Measurements from ENCODE around the gene RNF39. TPM values are rescaled to one million over a fixed set of nuclear protein-coding genes. Genes with fewer than 3 reads are reported as not detected.

The RNF39 gene
- total and polyA plus RNA-seq, 2 of the 4 experiments (the other 2 are of a cell fraction), result not detected

DNA sequence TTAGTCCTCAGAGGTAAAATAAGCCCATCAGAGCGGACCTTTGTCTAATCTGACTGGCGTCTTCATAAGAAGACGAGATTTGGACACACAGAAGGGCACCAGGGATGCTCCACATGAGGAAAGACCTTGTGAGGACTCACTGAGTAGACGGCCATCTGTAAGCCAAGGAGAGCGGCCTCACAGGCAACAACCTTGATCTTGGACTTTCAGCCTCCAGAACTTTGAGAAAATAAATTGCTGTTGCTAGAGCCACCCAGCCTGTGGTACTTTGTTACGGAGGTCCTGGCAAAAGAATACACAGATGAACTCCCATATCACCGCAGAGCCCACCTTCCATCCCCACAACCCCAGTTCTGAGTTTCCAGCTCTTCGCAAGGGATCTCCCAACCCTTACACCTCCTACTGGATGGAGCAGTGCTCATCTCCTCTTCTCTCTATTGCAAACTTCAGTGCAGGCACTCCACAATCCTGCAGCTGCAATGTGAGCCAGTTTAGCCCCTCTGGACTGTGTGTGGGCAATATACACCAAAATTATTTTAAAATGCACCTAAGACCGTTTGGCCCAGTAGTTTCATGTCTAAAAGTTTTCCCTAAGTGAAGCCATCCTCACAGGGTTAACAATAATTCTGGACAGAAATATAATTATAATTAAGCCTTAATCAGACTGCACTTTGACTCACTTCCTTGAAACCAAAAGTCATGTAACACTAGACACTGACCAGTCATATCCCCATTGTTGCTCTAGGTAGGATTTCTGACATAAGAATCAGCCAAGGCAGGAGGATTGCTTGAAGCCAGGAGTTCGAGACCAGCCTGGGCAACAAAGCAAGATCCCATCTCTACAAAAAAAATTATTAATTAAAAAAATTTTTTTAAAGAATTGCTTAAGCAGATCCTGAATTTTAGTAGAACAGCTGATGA is 46.1 kb upstream of the RNF39 start:
- Histone ChIP-seq H2AFZ (replicated peaks; ENCODE audit: low read length, poor library complexity) (no peak overlapping the region), H3K27me3 (ENCODE audit: control insufficient read depth, insufficient read depth, low read length) (peaks cover 20% of the 10 kb centered on the region), H2AK5ac (ENCODE audit: low read depth, low read length) (no peak overlapping the region), H4K20me1 (ENCODE audit: insufficient read depth, low read length) (no peaks in the 10 kb centered on the region), H3K36me3 (ENCODE audit: control insufficient read depth, insufficient read depth, low read length) (no peaks in the 10 kb centered on the region), H4K8ac (ENCODE audit: low read depth in 2 of 2, low read length in 2 of 2) (no peak overlapping the region), H3K14ac (replicated peaks; ENCODE audit: low read depth, low read length) (no peak overlapping the region), H2BK5ac (ENCODE audit: low read depth, low read length, poor library complexity, severe bottlenecking) (no peak overlapping the region), H2BK15ac (ENCODE audit: low read depth, low read length) (no peak overlapping the region), H3K4me2 (ENCODE audit: low read depth, low read length) (no peak overlapping the region), H4K5ac (ENCODE audit: low read depth, low read length) (no peak overlapping the region), H2BK20ac (ENCODE audit: low read depth, low read length) (no peak overlapping the region), H3K4me3 (ENCODE audit: insufficient read depth, low read depth, low read length) (no peak overlapping the region), H3K9me3 (ENCODE audit: control insufficient read depth, insufficient read depth, low read length) (no peaks in the 10 kb centered on the region), H3K9me1 (ENCODE audit: insufficient read depth, low read length) (no peaks in the 10 kb centered on the region), H3K79me1 (ENCODE audit: low read depth in 1 of 2, low read length in 2 of 2) (no peaks in the 10 kb centered on the region), H3K4ac (ENCODE audit: low read depth, low read length) (no peak overlapping the region), H3K23ac (ENCODE audit: low read depth, low read length) (no peak overlapping the region), H4K91ac (ENCODE audit: insufficient read depth, low read depth, low read length) (no peak overlapping the region), H3K27ac (ENCODE audit: insufficient read depth, low read length) (no peak overlapping the region), H3K56ac (ENCODE audit: extremely low read depth, insufficient read depth, low read length) (no peak overlapping the region), H3K9ac (ENCODE audit: low read depth, low read length) (no peak overlapping the region), H3K4me1 (ENCODE audit: control insufficient read depth, insufficient read depth, low read length) (peaks cover 2% of the 10 kb centered on the region; the same call in 1 of the 2 replicates), H3K18ac (ENCODE audit: low read depth, low read length) (no peak overlapping the region), H2AK9ac (replicated peaks; ENCODE audit: low read depth, low read length, poor library complexity) (no peak overlapping the region), H2BK120ac (ENCODE audit: low read depth, low read length) (no peak overlapping the region)
- in situ Hi-C loops (cut with MboI; ENCODE audit: low sequenced_read_pairs), result no loop called here
- WGBS, 2 experiments (ENCODE audit: extremely low coverage in 2 of 2, insufficient read length in 1 of 2), result 61% methylated on average over 6 of the region's 10 CpGs; no CpG with 5 or more reads in 1 of the 2 experiments
- no TSS peak for BruUV-seq (replicated peaks)
- dilution Hi-C loops (cut with HindIII; ENCODE audit: low sequenced_read_pairs, unreplicated experiment), result no loop called here
- ChIA-PET POLR2A (ENCODE audit: unreplicated experiment) (no interaction called here), CTCF (interaction anchor here (0.7 to 2.0 kb wide), 2 partner anchors 9 to 19 kb away, joined by 4 to 9 read pairs; no protein-coding TSS in a partner anchor)
- intact Hi-C loops (cut with micrococcal nuclease), result no loop called here
- DNase-seq (no peak), ATAC-seq (ENCODE audit: low read depth) (no peak)
- no peak for TF ChIP-seq CEBPB (IDR thresholded peaks at IDR 0.05; ENCODE audit: low read depth, low read length)
- TF ChIP-seq POLR2A (IDR thresholded peaks at IDR 0.05; ENCODE audit: low read depth, low read length), result no peak
- TF ChIP-seq CHD1 (IDR thresholded peaks at IDR 0.05; ENCODE audit: low read depth, low read length), result no peak
- TF ChIP-seq FOS (IDR thresholded peaks at IDR 0.05; ENCODE audit: low read depth, low read length), result no peak
- TF ChIP-seq MXI1 (IDR thresholded peaks at IDR 0.05; ENCODE audit: borderline replicate concordance, low read depth, low read length), result no peak
- TF ChIP-seq MAFK (IDR thresholded peaks at IDR 0.05; ENCODE audit: low read depth, low read length), result no peak
- TF ChIP-seq RFX5 (IDR thresholded peaks at IDR 0.05; ENCODE audit: low read depth, low read length), result no peak
- no peak for TF ChIP-seq BHLHE40 (IDR thresholded peaks at IDR 0.05; ENCODE audit: low read depth, low read length)
- TF ChIP-seq RAD21 (IDR thresholded peaks at IDR 0.05; ENCODE audit: low read length), result no peak
- TF ChIP-seq, protein P1, sequence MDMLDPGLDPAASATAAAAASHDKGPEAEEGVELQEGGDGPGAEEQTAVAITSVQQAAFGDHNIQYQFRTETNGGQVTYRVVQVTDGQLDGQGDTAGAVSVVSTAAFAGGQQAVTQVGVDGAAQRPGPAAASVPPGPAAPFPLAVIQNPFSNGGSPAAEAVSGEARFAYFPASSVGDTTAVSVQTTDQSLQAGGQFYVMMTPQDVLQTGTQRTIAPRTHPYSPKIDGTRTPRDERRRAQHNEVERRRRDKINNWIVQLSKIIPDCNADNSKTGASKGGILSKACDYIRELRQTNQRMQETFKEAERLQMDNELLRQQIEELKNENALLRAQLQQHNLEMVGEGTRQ (IDR thresholded peaks at IDR 0.05; ENCODE audit: low read depth, low read length), result no peak
- TF ChIP-seq, protein P2, sequence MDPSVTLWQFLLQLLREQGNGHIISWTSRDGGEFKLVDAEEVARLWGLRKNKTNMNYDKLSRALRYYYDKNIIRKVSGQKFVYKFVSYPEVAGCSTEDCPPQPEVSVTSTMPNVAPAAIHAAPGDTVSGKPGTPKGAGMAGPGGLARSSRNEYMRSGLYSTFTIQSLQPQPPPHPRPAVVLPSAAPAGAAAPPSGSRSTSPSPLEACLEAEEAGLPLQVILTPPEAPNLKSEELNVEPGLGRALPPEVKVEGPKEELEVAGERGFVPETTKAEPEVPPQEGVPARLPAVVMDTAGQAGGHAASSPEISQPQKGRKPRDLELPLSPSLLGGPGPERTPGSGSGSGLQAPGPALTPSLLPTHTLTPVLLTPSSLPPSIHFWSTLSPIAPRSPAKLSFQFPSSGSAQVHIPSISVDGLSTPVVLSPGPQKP (IDR thresholded peaks at IDR 0.05; ENCODE audit: borderline replicate concordance, low read depth, low read length), result no peak
- TF ChIP-seq, protein P3, sequence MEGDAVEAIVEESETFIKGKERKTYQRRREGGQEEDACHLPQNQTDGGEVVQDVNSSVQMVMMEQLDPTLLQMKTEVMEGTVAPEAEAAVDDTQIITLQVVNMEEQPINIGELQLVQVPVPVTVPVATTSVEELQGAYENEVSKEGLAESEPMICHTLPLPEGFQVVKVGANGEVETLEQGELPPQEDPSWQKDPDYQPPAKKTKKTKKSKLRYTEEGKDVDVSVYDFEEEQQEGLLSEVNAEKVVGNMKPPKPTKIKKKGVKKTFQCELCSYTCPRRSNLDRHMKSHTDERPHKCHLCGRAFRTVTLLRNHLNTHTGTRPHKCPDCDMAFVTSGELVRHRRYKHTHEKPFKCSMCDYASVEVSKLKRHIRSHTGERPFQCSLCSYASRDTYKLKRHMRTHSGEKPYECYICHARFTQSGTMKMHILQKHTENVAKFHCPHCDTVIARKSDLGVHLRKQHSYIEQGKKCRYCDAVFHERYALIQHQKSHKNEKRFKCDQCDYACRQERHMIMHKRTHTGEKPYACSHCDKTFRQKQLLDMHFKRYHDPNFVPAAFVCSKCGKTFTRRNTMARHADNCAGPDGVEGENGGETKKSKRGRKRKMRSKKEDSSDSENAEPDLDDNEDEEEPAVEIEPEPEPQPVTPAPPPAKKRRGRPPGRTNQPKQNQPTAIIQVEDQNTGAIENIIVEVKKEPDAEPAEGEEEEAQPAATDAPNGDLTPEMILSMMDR (conservative IDR thresholded peaks at IDR 0.05; ENCODE audit: low read depth, low read length), result no peak
- no peak for TF ChIP-seq SMC3 (IDR thresholded peaks at IDR 0.05; ENCODE audit: low read depth, low read length)
- no peak for TF ChIP-seq NFE2L2 (IDR thresholded peaks at IDR 0.05; ENCODE audit: low read depth, low read length)
- TF ChIP-seq MAZ (IDR thresholded peaks at IDR 0.05; ENCODE audit: borderline replicate concordance, low read depth, low read length), result no peak
